KBM-7 (cell line): ENCODE data around the gene STAG3.
"Not testable (repeated sequence)": the region's sequence is repeated elsewhere in the genome, so short reads cannot be mapped to it uniquely, and the experiment has no call there.

Experiments used
- DNase-seq: peaks from one replicate; pipeline ENCODE4 v3.0.0-alpha.2; 2015
- in situ Hi-C: fragments of 300-500 bp; cut with MboI; formaldehyde crosslinking; loops from 2 replicates; pipeline ENCODE4 v1.14.3; 2020; ENCODE audit warnings: low sequenced_read_pairs, low pct_unique_long_range_greater_than_20kb, mixed read lengths

STAG3 gene

GRCh38 chr7:100171087-100171681 is 6.5 kb upstream of the STAG3 start:
- DNase-seq, result no peak
- in situ Hi-C loops, result no loop called here

GRCh38 chr7:100171840-100172239 is 5.9 kb upstream of the STAG3 start:
- DNase-seq, result no peak
- in situ Hi-C loops, result no loop called here

- in situ Hi-C loops, result no loop called here
- DNase-seq, result no peak
These were observed 3.8 kb upstream of the STAG3 start for GRCh38 chr7:100173806-100174495.

GRCh38 chr7:100174582-100174981 is 3.1 kb upstream of the STAG3 start:
- in situ Hi-C loops, result no loop called here

GRCh38 chr7:100175296-100175935 is 2.3 kb upstream of the STAG3 start:
- in situ Hi-C loops, result no loop called here

More at GRCh38 chr7:100174582-100174981, 3.1 kb upstream of the STAG3 start:
- no peak for DNase-seq

GRCh38 chr7:100176096-100177044 is 1.3 kb upstream of the STAG3 start:
- in situ Hi-C loops, result no loop called here
- no peak for DNase-seq

More at GRCh38 chr7:100175296-100175935, 2.3 kb upstream of the STAG3 start:
- DNase-seq, result no peak

- in situ Hi-C loops, DNase-seq: not testable (repeated sequence)
These were observed 2.4 kb downstream of the STAG3 start for GRCh38 chr7:100180084-100180483.

- in situ Hi-C loops, DNase-seq: not testable (repeated sequence)
These were observed 4.9 kb downstream of the STAG3 start for GRCh38 chr7:100182616-100183015.

- DNase-seq, in situ Hi-C loops: not testable (repeated sequence)
These were observed 5.4 kb downstream of the STAG3 start for GRCh38 chr7:100183090-100183489.

- in situ Hi-C loops, result no loop called here
- no peak for DNase-seq
These were observed 8.0 kb downstream of the STAG3 start for GRCh38 chr7:100185726-100186125.

GRCh38 chr7:100189061-100189460 is 11.3 kb downstream of the STAG3 start:
- in situ Hi-C loops, result no loop called here
- no peak for DNase-seq

- in situ Hi-C loops, result no loop called here
- DNase-seq, result peak; percentile 43
These were observed 12.5 kb downstream of the STAG3 start for GRCh38 chr7:100190048-100190711.

- in situ Hi-C loops, result no loop called here
These were observed 14.1 kb downstream of the STAG3 start for GRCh38 chr7:100191775-100192174.

GRCh38 chr7:100192281-100192862 is 14.7 kb downstream of the STAG3 start:
- DNase-seq, in situ Hi-C loops: not testable (repeated sequence)

More at GRCh38 chr7:100191775-100192174, 14.1 kb downstream of the STAG3 start:
- no peak for DNase-seq

GRCh38 chr7:100192969-100193368 is 15.3 kb downstream of the STAG3 start:
- DNase-seq, result no peak
- in situ Hi-C loops, result no loop called here

- DNase-seq, result no peak
- in situ Hi-C loops, result no loop called here
These were observed 17.5 kb downstream of the STAG3 start for GRCh38 chr7:100195222-100195621.

GRCh38 chr7:100195901-100196322 is 18.2 kb downstream of the STAG3 start:
- in situ Hi-C loops, DNase-seq: not testable (repeated sequence)

- no peak for DNase-seq
- in situ Hi-C loops, result no loop called here
These were observed 20.5 kb downstream of the STAG3 start for GRCh38 chr7:100198266-100198665.
